Erythroblast (primary cell): ENCODE results near the gene SORCS1.

ENCODE experiments used
- GATA1 ChIP-seq: IDR thresholded peaks from 2 replicates; pipeline ENCODE4 v1.6.1; 2011; ENCODE audit warnings: low read depth, mild to moderate bottlenecking, control low read depth, low read length, moderate library complexity
- POLR2A ChIP-seq: IDR thresholded peaks from 2 replicates; pipeline ENCODE4 v1.6.1; 2011; ENCODE audit warnings: mild to moderate bottlenecking, low read length

- TF ChIP-seq POLR2A (no peak), GATA1 (no peak)
Measured at GRCh38 chr10:106772957-106773356, 391.5 kb downstream of the SORCS1 start.
